NCI-H2196 treated with DMSO at 0.1 percent for 48 hours (cell line): Measurements from ENCODE around the gene RAB43.
"Not testable (repeated sequence)": the region's sequence is repeated elsewhere in the genome, so short reads cannot be mapped to it uniquely, and the experiment has no call there.

Source experiments
- DNase-seq: peaks from one replicate; lab custom pipeline; 2025; ENCODE audit not compliant: unreplicated experiment; lab: John Stamatoyannopoulos, UW

The RAB43 gene

DNA sequence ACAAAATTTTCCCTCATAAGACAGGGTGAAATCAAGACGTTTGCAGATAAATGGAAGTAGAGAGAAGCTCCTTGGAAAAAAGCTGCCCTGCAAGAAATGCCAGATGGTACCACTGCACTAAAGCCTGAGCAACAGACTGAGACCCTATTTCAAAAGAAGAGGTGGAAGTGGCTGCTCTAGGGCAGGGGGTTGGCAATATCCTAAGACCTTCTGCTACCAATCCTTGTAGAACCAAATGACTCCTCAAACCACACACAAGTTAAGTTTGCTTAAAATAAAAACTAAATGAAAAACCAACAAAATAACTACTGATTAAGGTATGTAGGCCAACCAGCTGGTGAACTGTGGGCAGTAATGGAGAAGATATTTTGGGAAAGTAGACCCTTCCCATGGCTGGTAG lies 21.3 kb downstream of the RAB43 start:
- DNase-seq: no peak

DNA sequence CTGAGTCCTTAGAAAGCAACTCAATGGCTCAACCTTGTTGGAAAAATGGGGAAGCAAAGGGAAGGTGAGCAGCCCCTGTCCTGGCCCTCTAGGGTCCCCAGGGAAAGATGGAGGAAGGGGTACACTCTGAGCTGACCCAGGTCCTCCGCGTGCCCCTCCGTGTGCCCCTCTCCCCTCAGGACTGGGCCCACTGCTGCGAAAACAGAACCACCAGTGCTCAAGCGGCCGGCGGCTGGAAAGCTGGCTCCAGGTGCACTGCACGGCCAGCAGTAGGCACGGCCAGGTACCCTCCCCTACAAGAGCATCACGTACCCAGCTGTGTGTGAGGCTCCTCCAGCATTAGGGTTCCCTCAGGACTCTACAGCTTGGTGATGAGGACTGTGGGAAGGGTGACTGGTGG lies 26.3 kb downstream of the RAB43 start:
- DNase-seq: no peak

DNA sequence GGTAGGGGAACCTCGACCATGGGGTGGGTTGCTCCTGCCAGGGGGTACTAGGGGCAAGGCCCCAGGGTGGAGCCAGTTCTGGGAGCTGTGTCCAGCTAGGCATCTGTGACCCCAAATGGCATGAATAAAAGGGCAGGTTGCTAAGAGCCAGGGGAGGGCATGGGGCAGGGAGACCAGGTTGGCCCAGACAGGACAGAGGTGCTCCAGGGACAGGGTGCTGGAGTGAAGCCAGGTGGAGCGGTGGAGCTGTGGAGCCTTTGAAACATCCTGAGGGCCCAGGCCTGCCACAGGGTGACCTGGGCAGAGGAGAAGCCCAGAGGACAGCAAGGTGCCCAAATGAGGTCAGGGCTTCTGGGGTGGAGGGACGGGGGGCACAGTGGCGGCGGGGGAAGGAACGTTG lies 33.3 kb downstream of the RAB43 start:
- not testable (repeated sequence) for DNase-seq

DNA sequence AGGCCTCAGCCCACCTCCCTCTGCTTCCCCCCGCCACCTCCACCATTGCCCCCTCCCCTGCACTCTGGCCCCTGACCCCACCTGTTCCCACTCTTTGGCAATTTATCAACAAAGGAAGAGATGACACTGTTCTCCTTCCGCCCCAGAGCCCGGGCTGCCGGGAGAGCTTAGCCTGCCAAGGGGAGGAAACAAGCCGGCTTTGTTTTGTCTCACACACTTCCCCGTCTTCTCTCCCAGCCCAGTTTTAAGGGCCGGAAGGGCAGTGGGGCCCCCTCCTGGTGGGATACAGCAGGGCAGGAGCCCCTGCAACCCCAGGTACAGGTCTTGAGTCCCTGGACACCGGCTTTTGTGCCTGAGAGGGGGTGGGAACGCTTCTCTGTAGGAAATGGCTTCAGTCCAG lies 33.7 kb downstream of the RAB43 start:
- DNase-seq: peak; percentile 16

DNA sequence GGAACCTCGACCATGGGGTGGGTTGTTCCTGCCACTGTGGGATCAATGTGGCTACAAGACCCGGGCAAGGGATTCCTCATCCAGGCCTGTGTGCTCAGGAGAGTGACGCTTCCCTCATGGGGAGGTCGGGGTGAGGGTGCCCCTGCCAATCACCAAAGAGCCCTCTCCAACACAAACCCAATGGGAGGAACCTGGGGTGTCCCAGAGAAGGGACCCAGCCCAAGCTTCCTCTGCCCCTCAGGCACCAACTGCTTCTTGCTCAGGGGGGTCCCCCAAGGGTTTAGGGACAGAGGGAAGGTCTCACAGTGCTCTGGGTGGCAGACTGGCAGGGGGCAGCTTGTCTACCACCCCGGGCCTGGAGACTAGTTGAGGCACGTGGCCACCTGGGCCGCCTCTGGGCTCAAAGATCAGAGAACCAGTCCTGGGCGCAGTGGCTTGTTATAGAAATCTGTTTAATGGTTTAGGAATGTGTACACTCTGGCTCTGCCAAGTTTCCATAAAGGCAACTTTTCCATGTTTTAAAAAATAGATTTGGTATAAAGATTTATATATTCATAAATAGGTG lies 34.4 kb downstream of the RAB43 start:
- DNase-seq: no peak

DNA sequence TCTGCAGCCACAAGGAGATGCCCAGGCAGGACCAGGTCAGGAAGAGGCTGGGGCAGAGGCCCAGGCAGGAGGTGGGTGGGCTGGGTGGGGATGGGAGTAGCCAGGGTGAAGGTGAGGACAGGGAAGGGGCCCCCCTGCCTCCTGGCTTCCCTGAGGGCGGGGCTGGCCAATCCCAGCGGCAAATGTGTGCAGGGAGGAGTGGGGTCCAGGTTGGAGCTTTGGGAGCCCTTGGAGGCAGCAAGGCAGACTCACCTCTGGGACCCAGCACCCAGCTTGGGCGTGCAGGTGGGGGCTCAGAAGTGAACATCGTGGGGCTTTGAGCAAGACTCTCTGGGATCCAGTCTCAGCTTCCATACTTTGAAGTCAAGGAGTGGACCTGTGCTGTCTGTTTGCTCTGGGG lies 35.8 kb downstream of the RAB43 start:
- DNase-seq: no peak

DNA sequence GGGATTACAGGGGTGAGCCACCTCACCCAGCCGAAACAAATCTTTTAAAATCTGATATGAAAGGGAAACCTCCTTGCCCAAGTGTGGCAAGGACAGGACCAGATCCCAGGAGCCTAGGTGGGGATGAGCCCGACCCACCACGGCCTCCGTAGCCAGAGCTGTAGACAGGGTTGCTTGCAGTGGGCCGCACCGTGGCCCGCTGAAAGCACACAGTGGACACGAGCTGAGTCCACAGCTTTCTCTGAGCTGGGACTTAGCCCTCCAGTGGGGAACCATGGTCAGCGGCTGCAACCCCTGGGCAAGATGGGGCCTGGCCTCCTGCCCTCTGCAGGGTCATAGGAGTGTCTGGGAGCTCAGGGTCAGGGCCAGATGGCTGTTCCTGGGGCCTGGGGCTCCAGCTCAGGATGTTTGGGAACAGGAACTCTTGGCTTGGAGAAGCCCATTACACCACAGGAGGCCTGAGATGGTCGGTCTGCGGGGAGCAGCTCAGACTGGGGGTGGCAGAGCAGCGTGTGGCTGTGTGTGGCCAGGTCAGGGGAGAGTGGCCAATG lies 36.4 kb downstream of the RAB43 start:
- no peak for DNase-seq

DNA sequence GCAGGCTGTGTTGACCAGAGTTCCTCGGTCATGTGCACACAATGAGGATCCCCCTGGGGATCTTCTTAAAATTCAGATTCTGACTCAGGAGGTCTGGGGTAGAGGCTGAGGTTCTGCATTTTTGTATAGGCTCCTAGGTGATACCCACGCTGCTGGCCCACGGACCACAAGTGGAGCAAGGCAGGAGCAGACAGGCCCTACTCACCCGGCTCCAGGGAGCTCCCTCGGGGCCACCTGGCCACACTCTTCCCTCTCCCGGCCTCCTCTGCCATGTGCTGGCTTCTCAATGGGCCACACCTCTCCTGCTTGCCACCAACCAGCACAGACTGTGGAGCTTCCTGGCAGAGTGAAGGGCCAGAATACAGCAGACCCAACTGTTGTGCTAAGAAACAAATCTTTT lies 37.1 kb downstream of the RAB43 start:
- DNase-seq: no peak

DNA sequence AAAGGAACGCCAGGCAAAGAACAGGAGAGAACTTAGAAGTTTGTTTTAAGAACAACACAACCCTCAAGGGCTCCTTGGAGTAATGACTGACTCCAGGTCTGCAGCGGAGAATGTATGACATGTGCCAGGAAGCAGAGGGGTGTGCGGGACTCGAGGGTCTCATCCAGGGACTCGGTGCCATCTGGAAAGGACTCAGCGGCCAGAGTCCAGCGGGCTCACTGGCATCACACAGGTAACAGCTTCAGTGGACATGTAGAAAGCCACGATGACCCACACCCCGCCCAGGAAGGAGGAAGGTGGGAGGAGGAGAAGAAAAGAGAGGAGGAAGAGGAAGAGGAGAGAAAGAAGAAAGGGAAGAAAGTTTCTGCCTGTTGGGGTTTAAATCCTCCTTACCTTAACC lies 39.6 kb downstream of the RAB43 start:
- no peak for DNase-seq

DNA sequence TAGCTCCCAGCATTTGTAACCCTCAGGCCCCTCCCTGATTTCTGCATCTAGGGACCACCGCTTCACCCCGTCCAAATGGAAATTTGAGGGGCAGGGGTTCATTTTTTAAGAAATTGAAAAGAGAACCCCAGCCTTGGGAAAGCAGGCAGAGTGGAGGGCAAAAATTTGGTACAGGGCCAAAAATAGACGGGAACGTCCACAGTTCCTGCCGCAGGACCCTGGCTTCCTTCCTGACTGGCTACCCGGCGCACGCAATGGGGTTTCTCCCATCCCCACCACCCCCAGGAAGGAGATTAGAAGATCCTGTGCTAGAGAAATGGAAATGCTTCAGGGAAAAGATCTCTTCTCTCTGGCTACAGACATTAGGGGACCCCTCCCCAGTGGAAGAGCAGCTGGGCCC lies 40.1 kb downstream of the RAB43 start:
- DNase-seq: no peak

DNA sequence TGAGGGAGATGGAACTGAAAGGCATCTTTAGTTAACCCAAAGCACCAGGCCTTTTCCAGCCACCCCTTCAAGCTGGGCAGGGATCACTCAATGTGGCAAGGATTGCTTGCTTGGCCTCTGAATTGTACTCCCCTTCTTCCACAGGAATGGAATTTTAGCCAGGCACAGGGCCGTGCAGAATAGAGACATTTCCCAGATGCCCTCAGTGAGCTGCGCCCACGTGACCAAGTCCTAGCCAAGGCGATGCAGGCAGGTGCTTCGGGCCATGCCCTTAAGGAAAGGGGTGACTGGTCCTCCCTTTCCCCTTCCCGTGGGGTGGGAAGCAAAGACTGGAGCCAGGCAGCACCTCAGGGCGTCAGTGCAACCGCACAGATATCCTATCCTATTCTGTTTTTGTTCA lies 43.1 kb downstream of the RAB43 start:
- DNase-seq: no peak

DNA sequence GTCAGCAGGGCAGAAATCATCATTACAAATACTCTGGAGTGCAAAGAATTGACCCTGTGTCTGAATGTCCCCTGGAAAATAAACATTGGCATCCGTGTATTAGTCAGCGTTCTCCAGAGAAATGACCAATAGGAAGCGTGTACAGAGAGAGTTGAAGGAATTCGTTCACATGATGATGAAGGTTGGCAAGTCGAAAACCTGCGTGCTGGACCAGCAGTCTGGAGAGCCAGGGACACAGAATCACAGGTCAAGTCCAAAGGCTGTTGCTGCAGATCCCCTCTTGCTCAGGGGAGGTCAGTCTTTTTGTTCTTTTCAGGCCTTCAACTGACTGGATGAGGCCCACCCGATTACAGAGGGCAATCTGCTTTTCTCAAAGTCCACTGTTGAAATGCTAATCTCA lies 44.4 kb downstream of the RAB43 start:
- DNase-seq: no peak

DNA sequence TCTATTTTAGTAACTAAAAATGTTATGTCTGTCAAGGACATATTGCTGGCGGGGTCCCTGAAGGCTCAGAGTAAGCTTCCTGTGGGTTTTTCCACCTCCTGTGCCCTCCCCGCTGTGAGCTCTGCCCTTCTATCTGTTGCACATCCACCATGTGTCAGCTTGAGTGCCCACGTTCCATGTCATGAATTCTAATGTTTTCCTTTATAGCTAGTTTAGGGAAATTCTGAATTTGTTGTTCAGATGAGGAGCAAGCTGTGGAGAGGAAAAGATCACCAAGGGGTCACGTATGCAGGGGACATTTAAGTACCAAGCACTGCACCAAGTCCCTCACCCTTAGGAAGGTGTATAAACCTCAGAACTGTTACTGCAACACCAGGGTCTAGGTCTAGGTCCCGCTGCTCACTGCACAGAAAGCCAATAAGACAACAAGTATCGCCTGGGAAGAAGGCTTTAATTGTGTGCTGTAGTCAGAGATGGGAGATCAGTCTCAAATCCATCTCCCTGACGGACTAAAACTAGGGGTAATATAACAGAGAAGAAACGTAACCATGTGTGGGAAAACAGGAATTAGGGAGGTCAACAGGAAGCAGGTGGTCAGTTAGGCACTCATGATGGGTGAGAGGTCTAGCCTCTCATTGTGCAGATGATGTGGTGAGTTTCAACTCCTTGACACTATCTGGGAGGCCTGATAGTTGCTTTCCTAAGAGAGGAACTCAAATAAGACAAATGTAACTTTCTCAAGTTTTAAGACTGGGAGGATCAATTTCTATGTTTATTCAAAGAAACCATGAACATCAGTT lies 51.3 kb downstream of the RAB43 start:
- DNase-seq: no peak

DNA sequence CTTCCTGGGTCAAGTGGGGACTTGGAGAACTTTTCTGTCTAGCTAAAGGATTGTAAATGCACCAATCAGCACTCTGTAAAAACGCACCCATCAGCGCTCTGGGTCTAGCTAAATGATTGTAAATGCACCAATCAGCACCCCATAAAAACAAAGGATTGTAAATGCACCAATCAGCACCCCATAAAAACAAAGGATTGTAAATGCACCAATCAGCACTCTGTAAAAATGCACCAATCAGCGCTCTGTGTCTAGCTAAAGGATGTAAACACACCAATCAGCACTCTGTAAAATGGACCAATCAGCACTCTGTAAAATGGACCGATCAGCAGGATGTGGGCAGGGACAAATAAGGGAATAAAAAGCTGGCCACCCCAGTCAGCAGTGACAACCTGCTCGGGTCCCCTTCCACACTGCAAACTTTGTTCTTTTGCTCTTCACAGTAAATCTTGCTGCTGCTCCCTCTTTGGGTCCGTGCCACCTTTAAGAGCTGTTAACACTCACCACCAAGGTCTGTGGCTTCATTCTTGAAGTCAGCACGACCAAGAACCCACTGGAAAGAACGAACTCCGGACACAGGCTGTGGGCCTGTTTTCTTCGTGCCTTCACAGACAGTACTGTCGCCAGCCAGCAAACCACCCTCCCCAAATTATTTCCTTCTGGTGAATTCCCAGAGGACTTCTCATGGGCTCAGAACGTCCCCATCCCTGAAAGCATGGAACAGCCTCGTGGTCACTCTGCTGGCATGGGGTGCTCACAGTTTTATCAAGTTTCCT lies 52.1 kb downstream of the RAB43 start:
- not testable (repeated sequence) for DNase-seq

DNA sequence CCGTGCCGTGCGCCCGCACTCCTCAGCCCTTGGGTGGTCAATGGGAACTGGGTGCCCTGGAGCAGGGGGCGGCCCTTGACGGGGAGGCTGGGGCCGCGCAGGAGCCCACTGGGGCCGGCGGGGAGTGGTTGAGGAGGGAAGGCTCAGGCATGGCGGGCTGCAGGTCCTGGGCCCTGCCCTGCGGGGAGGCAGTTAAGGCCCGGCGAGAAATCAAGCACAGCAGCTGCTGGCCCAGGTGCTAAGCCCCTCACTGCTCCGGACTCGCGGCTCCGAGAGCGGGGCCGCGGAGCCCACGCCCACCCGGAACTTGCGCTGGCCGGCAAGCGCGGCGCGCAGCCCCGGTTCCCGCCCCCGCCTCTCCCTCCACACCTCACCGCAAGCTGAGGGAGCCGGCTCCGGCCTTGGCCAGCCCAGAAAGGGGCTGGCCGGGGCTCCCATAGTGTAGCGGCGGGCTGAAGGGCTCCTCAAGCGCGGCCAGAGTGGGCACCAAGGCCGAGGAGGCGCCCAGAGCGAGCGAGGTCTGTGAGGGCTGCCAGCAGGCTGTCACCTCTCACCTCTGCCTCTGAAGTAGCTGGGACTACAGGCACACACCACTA lies 53.2 kb downstream of the RAB43 start:
- no peak for DNase-seq

DNA sequence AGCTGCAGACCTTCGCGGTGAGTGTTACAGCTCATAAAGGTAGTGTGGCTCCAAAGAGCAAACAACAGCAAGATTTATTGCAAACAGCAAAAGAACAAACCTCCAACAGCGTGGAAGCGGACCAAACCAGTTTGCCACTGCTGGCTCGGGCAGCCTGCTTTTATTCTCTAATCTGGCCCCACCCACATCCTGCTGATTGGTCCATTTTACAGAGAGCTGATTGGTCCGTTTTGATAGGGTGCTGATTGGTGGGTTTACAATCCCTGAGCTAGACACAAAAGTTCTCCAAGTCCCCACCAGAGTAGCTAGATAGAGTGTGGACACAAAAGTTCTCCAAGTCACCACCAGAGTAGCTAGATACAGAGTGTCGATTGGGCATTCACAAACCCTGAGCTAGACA lies 53.9 kb downstream of the RAB43 start:
- DNase-seq: not testable (repeated sequence)

DNA sequence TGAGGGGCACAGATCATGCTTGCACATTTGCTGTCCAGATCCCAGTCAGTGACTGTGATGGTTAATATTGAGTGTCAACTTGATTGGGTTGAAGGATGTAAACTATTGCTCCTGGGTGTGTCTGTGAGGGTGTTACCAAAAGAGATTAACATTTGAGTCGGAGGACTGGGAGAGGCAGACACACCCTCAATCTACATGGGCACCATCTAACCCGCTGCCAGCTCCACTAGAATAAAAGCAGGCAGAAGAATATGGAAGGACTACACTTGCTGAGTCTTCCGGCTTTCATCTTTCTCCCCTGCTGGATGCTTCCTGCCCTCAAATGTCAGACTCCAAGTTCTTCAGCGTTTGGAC lies 55.9 kb downstream of the RAB43 start:
- no peak for DNase-seq

DNA sequence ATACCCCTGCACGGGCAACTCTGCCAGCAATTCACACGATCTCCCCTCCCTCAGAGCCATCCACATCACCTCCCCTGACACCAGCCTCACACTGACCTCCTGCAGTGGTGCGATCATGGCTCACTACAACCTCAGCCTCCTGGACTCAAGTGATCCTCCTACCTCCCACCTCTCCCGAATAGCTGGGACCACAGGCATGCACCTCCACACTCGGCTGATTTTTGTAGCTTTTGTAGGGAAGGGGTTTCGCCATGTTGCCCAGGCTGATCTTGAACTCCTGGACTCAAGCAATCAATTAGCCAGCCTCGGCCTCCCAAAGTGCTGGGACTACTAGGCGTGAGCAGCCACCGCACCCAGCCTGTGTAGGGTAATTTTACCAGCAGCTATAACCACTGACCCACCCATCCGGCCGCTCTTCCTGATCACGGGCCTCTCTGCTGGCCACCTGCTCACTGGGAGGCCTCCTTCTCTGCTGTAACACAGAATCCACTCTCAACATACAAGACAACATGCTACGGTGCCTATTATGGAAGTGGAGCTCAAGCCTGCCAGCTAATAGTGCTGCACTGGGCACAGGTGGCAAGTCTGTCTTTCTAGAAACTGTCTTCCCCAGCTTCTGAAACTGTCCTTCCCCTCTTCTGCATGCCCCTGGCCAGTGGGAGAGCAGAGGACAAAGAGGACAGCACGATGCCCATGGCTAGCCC lies 56.4 kb downstream of the RAB43 start:
- DNase-seq: no peak

DNA sequence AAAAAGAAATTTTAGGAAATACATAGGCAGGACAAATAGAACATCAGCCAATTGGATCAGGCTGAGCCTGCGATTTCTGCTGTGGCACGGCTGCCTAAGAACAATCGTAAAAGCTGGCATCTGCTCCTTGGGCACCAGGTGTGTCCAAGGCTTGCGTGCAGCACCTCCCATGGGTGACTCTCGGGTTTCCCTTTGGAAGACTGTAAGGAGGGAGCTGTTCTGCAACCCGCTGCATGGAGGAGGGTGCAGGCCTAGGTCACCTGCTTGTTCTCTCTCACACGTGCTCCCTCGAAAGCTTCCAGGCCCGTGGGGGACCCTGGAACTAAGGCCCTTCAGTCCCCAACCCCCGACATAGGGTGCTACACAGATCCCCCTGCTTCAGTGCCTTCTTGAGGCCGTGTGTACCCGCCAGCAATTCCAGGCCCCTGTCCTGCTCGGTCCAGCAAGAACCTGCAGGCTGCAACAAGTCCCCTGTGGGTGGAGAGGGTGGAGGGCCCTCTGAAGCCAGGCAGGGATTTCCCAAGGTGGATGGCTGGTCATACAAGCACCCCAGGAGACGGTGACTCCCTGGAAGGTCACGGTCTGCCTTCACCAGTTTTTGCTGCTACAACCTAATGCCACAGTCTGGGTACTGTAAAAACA lies 57.6 kb downstream of the RAB43 start:
- DNase-seq: peak; percentile 80

DNA sequence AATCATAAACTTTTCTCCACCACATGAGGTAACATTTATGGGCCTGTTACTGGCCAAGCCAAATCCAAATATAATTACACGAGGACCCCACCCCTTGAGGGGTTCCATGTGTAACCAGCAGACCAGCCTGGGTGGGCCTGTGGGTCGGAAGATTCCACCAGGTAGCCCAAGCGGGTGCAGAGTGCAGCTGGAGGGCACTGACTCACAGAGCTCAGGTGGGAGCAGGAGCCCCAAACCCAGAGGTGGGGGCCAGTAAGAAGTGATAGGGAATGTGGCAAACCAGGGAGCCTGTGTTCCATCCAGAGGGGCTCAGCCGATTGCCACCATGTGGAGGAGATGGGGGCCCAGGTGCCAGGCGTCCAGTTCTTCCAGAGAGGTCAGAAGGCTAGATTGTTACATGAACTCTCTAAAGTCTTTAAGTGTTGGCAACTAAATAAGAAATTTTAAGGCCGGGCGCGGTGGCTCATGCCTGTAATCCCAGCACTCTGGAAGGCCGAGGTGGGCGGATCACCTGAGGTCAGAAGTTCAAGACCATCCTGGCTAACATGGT lies 58.4 kb downstream of the RAB43 start:
- DNase-seq: no peak
